T1000 (cell line): Measurements from ENCODE around the gene RBM22.

ENCODE experiments used
- DNase-seq: peaks from one replicate; lab custom pipeline; 2025; ENCODE audit warnings: mixed read lengths; lab: John Stamatoyannopoulos, UW

RBM22 gene

GRCh38 chr5:150651924-150652671 is 48.8 kb downstream of the RBM22 start:
- DNase-seq = no peak

DNA sequence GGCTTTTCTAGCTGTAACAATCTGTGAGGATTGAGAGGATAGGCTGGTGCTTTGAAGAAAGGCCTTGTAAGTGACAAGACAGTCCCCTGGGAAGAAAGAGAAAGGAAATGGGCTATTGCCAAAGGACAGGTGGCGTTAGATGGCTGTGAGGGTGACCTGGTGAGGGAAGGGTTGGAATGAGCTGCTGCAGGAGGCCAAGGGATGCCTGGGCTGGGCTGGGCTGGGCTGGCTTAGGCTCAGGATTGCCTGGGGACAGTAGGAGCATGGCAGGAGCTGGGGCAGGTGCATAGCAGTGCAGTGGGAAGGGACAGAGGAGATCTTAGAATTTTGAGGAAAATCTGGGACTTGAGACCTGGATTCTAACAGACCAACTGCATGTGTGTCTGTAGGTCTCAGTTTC is 49.5 kb downstream of the RBM22 start:
- no peak for DNase-seq

DNA sequence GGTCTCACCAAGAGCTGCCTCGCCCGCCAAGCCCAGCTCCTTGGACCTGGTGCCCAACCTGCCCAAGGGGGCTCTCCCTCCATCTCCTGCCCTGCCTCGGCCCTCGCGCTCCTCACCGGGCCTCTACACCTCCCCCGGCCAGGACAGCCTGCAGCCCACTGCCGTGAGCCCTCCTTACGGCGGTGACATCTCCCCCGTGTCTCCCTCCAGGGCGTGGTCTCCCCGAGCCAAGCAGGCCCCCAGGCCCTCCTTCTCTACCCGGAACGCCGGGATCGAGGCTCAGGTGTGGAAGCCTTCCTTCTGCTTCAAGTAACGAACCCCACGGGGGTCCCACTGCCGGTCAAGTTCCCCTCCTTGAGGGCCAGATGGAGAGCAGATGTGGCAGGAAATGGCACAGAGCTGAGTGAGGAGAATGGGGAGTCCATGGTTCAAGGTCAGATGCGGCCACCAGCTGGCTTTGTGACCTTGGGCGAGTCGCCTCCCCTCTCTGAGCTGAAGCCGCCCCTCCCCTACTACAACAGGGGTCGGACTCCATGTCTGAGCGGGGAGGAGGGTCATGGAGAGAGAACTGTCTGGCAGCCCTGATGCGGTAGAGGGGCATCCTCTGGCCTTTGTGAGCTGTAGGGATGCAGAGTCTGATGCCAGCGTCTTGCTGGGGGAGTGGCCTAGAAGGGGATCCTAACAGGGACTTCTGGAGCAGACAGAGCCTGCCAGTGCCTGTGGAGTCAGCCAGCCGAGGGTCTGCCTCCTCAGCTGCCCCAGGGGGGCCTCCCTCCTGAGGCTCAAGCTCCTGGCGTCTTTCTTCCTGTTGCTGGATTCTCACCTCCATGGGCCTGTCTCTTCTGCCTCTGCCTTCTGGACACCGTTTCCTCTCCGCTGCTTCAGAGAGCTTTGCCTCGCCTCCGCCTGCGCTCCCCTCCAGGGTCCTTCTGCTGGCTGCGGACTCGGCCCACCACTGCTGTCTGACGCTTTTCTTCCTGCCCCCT is 50.5 kb downstream of the RBM22 start:
- DNase-seq = no peak

- DNase-seq = no peak
These were observed 51.5 kb downstream of the RBM22 start for GRCh38 chr5:150649108-150650020.

GRCh38 chr5:150648294-150649107 is 52.4 kb downstream of the RBM22 start:
- no peak for DNase-seq

DNA sequence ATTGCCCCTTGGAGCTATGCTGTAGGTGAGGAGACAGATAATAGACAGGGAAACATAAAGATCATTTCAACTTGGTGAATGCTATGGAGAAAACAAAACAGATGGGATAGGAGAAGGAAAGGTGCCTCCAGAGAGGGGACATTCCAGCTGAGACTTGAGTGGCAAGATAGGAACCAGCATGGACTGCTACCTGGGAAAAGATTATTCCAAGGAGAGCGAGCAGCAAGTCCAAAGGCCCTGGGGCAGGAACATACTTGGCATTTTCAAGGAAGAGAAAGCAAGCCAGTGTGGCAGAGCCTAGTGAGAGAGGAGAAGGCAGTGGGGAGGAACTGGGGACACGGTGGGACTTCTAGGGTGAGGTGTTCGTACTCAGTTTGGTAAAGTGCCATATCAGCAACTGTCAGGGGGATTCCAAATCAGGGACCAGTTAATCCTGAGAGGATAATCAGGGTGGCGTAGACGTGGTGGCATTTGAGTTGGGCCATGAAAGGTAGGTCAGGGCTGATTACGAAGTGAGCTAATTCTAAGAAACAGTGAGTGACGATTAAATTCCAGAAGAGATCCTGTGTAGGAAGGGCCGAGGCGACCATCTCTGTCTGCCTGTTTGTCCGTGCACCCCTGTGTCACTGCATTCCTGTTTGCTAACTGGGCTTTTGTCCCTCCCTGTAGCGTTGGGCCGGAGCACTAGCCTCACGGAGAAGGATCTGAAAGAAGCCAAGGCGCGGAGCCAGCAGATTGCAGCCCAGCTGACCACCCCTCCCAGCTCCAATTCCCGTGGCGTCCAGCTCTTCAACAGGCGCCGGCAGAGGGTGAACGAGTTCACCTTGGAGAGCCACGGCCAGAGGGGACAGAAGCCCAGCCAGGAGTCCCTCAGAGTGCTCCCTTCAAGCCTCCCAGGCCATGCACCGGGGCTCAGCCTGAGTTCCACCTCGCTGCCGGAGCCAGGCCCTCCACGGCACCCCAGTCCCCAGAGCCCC is 53.3 kb downstream of the RBM22 start:
- no peak for DNase-seq

DNA sequence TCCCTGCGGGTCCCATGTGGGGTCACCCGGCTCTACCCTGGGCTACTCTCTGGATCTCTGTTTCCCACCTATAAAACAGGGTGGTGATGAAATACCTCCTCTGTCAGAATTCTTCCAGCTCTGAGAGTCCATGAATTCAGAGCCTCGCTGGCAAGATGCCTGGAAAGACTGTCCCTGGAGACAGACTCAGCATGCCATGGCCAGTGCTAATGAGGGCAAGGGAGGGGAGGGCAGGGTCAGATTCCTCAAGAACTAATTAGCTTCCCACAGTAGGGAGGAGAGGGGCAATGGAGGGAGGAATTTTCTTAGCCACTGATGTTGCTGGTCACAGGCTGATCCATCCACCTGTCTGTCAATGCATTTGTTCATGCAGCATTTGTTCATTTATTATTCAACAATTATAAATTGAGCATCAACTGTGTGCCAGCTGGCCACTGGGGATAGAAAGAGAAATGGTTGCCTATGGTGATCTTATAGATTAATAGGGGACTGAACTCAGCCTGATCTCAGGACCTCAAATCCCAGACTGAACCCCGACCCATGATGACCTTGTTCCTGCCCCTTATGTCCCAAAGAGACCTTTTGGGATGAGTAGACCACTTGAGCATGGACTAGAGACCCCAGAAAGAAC is 55.7 kb downstream of the RBM22 start:
- peak; percentile 79 for DNase-seq

DNA sequence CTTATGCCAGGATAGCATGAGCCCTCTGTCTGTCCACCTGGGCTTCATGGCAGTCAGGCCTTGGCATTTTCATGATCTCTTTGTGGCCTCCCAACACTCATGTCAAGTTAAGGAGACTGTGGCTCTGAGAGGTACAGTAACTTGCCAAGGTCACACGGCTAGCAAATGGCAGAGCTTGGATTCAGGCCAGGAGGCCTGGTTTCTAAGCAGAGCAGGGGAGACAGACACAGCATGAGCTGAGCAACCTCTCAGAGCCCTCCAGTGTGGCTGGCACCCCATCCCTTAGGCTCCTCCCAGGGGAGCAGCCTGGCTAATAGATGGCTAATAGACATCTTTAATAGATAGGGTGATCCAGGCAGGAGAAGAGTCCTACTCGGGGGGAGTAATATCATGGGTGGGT is 56.3 kb downstream of the RBM22 start:
- no peak for DNase-seq

DNA sequence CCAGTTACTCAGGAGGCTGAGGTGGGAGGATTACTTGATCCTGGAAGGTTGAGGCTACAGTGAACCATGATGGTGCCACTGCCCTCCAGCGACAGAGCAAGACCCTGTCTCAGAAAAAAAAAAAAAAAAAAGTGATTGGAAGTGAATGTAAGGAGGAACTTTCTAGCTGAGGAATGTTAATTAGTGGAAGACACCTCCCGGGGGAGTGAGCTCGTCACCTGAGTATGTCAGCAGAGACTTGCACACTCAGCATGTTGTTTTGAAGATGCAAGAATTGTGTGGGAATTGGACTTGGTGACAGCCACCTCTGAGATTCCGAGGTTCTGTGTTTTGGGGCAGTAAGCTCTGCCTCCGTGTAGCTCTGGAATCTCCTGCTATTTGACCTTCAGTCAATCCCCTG is 56.8 kb downstream of the RBM22 start:
- DNase-seq = no peak

DNA sequence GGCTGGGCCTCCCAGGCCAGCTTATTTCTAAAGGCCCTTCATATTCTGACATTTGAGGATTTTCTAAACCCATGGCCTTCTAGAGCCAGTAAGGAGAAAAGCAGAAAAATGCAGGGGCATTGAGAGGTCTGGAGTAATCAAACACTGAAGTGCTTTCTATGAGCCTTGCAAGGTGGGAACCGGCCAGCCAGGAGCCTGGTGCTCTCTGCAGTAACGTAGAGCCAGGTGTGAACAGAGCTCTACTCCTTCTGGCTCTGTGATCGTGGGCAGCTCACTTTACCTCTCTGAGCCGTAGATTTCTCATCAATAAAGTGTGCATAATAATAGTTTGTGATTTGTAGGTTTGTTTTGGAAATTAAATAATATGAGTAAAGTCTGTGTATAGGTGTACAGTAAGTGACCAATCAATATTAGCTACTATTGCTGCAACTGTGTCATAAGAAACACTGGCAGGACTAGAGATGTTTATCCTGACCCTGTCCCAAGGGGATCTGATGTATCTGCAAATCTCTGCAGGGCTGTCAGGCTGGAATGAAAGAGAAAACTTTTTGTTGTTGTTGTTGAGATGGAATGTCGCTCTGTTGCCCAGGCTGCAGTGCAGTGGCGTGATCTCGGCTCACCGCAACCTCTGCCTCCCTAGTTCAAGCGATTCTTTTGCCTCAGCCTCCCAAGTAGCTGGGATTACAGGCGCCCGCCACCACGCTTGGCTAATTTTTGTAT is 57.7 kb downstream of the RBM22 start:
- no peak for DNase-seq

DNA sequence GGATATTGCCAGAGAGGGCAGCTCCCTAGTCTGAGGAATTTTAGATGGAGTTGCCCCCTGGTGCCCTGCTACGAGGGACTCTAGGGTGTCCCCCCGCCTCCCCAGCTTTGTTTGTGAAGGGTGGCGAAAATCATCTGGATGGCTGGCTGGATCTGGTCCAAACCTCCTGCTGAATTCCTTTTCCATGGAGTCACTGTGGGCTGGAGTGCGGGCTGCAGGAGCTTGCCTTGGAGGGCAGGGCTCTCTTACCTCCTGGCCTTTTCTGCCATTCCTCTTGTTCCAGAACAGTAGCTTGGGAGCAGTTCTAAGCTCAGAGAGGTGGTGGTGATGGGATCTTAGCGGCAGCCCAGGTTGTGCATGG is 58.3 kb downstream of the RBM22 start:
- peak; percentile 65 for DNase-seq

DNA sequence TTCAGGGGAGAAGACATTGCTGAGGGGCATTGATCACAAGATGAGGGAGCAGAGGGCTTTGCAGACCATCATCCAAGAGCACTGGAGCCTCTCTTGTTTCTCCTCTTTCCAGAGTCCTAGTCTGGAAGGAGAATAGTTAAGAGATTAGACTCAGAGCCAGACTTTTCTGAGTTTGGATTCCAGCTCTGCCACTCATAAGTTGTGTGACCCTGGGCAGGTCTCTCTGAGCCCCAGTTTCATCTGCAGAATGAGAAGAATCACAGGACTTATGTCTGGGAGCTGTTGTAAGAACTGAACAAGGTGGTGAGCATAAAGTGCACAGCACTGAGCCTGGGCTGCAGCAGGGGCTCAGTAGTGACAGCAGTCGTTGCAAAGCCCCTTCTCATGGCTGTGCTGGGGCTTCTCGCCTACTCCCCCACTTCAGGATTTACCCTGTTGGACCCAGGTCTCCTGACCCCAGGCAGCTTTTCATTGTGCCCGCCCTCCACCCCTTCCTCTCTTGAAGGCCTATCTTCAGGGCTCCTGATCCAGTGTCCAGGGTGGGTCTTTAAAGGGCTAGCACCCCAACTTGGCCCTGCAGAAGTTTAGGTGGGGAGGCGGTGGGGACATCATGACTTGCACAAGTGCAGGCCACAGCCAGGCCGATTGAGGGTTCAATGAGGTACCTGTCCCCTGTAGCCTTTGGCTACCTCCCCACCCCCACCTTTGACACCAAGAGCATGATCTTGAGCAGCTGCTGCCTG is 58.9 kb downstream of the RBM22 start:
- no peak for DNase-seq

DNA sequence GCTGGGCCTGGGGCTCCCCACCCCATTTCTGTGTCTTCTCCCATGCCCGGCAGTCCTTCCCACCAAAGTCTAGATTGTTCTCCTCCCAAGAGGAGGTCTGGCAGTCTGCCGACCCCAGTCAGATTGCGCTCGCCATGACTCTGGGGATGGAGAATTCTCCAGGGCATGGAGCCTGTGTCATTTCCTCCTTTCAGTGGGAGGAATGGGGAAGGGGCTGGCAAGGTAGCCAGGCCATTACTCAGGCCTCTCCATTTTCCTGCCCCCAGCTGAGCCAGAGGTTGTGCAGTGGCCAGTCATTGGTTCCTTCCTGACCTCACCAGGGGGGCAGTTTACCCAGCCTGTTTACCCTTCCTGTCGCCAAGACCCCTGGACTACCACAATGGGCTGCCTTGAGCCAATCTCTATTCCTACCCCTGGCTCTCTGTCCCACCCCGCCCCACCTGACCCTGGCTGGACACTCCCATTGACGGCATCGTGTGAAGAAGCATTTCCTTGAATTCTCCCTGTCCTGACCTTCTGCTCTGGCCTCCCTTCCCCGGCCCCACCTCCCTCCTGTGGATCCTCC is 59.8 kb downstream of the RBM22 start:
- DNase-seq = no peak
